Omental fat pad (tissue), 4 donors: ENCODE results near the gene GORASP1. TPM values are rescaled to one million over a fixed set of nuclear protein-coding genes. Genes with fewer than 3 reads are reported as not detected.

Experiments
- ATAC-seq: fragments of 150-250 bp; one replicate; pipeline ENCODE4 v1.9.1; 2016; ENCODE audit warnings: mild to moderate bottlenecking, moderate library complexity; ENCODE audit not compliant: low FRiP score
- DNase-seq: peaks from one replicate; pipeline ENCODE4 v3.0.0-alpha.2; 2019; ENCODE audit warnings: low spot score
- total RNA-seq, 4 donors: library from RNA; depleted of rRNA; stranded (reverse); fragments of >200 nt; gene quantifications; one replicate each; pipeline ENCODE4 v1.1.0, GENCODE V29; 2016
- TF ChIP-seq, protein P1 (sequence below), 3 donors: fragments of 450-650 bp; IDR thresholded peaks; one replicate each; pipeline ENCODE4 v1.5.1; 2016 to 2017; ENCODE audit warnings: antibody characterized with exemption in 3 of 3, mild to moderate bottlenecking in 3 of 3, moderate library complexity in 2 of 3

Gene GORASP1
- total RNA-seq, 4 donors from 2014 or later: 38.7 to 56.4 (median 51.0) TPM

DNA sequence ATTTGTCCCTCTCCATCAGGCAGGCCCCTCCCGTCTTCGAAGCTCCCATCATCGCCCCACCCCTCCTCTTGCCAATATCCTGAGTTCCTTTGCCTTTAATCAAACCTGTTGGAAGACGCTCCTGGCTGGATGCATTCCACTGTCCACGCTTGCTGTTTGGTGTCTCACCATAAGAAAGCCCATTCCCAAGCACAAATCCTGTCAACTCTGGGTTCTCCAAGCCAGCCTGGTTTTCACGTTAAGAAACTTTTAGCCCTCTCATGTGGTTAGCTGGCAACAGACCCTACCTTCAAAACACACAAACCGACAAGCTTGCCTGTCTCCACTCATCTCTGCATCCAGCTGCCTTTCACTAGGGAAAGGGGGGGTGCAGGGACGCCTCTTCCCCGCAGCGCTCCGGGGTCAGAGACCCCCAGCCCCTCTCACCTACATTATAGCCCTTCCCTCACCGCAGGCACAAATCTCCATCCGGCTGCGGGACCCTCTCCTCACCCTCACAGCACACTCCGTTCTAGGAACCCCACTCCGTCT, 1.1 kb downstream of the GORASP1 start:
- TF ChIP-seq, protein P1, sequence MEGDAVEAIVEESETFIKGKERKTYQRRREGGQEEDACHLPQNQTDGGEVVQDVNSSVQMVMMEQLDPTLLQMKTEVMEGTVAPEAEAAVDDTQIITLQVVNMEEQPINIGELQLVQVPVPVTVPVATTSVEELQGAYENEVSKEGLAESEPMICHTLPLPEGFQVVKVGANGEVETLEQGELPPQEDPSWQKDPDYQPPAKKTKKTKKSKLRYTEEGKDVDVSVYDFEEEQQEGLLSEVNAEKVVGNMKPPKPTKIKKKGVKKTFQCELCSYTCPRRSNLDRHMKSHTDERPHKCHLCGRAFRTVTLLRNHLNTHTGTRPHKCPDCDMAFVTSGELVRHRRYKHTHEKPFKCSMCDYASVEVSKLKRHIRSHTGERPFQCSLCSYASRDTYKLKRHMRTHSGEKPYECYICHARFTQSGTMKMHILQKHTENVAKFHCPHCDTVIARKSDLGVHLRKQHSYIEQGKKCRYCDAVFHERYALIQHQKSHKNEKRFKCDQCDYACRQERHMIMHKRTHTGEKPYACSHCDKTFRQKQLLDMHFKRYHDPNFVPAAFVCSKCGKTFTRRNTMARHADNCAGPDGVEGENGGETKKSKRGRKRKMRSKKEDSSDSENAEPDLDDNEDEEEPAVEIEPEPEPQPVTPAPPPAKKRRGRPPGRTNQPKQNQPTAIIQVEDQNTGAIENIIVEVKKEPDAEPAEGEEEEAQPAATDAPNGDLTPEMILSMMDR (IDR thresholded peaks at IDR 0.05): no peak
- DNase-seq (no peak), ATAC-seq (no peak)

DNA sequence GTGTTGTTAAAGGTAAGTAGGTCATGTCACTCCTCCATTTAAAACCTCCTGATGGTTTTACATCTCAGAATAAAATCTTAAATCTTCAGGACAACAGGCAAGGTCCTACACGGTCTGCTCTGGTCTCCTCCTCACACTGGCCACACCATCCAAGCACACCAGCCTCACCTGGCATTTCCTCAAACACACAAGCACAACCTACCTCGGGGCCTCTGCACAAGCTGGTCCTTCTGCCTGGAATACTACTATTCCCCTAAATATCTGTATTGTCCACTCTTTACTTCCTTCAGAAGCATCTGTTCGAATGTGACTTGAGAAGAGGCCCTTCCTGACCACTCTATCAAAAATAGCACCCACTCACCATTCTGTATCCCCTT, 1.8 kb downstream of the GORASP1 start:
- TF ChIP-seq, protein P1 (IDR thresholded peaks at IDR 0.05): no peak
- ATAC-seq: no peak
- DNase-seq: no peak

DNA sequence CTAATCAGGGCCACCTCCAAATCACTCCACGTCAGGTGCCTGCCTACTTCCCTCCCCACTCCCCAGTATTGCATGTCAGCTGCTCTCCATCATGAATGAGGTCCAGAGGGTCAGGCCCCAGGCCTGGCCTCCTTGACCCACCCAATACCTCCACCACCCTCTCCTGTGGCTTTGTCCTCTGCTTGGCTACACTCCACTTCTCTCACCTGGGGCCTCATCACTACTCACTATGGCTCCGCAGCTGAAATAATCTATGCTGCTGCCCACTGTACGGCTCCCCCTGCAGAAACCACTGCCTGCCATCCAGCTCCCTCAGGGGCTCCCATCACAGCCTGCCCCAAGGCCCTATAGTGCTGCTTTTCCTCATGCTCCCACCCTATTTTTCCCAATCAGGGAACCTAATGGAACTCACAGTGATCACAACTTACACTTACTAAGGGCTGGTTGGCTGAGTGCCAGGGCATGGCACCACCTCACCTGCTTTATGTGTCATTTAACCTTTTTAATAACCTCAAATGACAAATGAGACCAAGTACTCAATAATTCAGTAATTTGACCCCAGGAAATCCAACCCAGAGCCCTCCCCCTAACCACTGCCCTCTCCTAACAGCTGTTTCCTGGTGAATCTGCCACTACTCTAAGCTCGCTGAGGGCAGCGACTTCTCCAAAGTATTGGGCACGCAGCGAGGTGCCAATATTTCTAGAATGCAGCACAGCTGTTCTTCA, 2.3 kb downstream of the GORASP1 start:
- no peak for DNase-seq
- TF ChIP-seq, protein P1 (IDR thresholded peaks at IDR 0.05): no peak
- ATAC-seq: no peak

DNA sequence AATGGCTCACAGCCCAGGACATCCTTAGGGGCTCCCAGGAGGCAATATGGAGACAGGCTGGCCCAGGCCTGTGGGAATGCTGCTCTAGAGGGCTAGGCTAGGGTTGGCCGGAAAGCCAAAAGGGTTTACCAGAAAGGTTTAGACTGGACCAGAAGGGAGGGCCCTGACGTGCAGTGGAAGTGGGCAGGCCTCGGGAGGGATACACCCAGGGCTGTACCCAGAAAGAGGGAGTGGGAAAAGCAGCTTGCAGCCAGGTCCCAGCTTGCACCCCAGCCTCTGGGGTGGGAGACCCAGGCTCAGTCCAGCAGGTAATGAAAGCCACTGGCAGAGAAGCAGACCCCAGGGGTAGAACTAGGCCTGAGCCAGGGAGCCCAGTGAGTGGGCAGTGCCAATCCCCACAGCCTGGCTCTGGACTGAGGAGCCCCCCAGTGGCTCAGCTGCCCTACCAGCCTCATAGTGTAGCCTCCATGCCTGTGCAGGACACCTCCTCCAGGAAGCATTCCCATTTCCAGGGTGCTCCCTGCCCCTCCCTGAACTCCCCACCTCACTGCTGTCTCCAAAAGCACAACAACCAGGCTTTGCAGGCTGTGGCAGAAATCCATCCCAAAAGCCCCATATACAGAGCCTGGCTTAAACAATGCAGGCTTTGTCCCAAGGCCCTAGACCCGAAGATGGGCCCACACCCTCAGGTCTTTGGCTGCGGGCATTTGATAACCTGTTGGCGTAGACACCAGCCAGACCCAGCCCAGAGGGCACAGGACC, 3.5 kb downstream of the GORASP1 start:
- TF ChIP-seq, protein P1 (IDR thresholded peaks at IDR 0.05): no peak
- ATAC-seq: no peak
- no peak for DNase-seq

DNA sequence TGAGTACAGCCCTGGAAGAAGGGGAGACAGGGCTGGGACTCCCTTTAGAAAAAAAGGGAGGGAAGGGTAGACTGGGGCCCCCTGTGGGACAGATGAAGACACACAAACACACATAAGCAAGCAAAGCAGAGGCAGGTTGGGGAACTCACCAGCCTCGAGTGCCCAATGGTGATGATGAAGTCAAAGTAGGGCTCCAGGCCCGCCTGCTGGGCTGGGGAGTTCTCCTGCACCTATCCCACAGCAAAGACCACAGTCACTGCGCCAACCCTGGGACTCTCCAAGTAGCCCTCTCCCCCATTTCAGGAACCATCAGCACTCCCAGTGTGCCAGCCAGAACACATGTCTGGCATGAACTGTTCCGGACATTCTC, 4.1 kb downstream of the GORASP1 start:
- TF ChIP-seq, protein P1 (IDR thresholded peaks at IDR 0.05): no peak
- DNase-seq (no peak), ATAC-seq (no peak)

DNA sequence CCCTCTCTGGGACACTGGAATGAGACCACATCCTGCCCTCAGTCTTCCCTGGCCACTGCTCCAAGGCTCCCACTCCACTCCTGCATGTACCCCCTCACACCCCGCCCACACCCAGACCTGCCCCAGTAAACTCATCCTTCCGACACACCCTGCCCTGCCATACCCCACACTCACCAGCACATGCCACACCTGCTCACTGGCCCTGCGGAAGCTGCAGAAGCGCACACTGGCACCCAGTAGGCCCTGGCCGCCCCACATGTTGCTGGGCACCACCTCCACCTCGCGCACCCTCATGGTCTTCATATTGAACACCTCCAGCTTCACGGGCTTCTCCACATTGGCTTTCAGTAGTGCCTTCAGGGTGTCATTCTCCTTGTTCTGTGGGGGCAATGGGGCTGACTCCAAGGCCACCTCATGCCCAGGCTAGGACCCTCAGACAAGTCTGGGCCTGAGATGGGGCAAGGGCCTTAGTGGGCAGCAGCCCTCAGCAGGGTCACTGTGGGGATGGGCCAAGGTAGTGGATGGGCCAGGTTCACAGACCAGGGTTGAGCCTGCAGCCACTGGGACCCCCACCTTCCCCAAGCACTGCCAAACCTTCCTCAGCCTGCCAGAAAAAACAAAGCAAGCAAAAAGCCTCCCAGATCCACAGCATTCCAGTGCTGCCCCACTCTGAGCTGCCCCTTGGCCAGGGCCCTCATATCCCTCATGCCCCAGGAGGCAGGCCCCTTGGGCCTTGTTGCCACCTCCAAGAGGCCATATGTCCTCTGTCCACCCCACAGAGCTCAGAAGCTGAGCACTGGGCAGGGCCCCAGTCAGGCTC, 4.7 kb downstream of the GORASP1 start:
- ATAC-seq (no peak), DNase-seq (no peak)
- TF ChIP-seq, protein P1 (IDR thresholded peaks at IDR 0.05): no peak
